Esophagus squamous epithelium (tissue), 5 donors: ENCODE results near the gene CDKAL1. TPM values are rescaled to one million over a fixed set of nuclear protein-coding genes. Genes with fewer than 3 reads are reported as not detected.

Experiments
- DNase-seq: peaks from one replicate; lab custom pipeline; 2025; lab: John Stamatoyannopoulos, UW
- H3K27ac ChIP-seq, 4 donors: fragments of 200-600 bp; sonication (generic); one replicate each; pipeline ENCODE4 v1.5.1; 2016 to 2019; ENCODE audit warnings: mild to moderate bottlenecking in 1 of 4
- H3K27me3 ChIP-seq, 4 donors: fragments of 200-600 bp; sonication (generic); 1 replicate in 3 of 4; 2 replicates in 1 of 4; pipeline versions ENCODE4 v1.5.1 to v1.6.0; 2017 to 2021; ENCODE audit warnings: antibody characterized with exemption in 1 of 4
- H3K36me3 ChIP-seq, 3 donors: fragments of 200-600 bp; sonication (generic); one replicate each; pipeline ENCODE4 v1.5.1; 2016 to 2019
- H3K4me1 ChIP-seq, 3 donors: fragments of 200-600 bp; sonication (generic); one replicate each; pipeline ENCODE4 v1.5.1; 2017 to 2019
- H3K4me3 ChIP-seq, 4 donors: fragments of 200-600 bp; sonication (generic); 1 replicate in 3 of 4; 2 replicates in 1 of 4; pipeline ENCODE4 v1.5.1; 2016 to 2019; ENCODE audit warnings: mild to moderate bottlenecking in 2 of 4, moderate library complexity in 1 of 4
- H3K9me3 ChIP-seq, 3 donors: fragments of 200-600 bp; sonication (generic); one replicate each; pipeline ENCODE4 v1.5.1; 2016 to 2019
- POLR2A ChIP-seq, 4 donors: fragments of 450-650 bp; IDR thresholded peaks; one replicate each; pipeline ENCODE4 v1.6.1; 2017; ENCODE audit warnings: antibody characterized with exemption in 4 of 4, mild to moderate bottlenecking in 4 of 4, moderate library complexity in 3 of 4
- WGBS, 2 donors: methylation state at CpG; one replicate each; pipeline ENCODE4 v1.1.5; 2018; 5-methylcytosine and 5-hydroxymethylcytosine counted together
- intact Hi-C: fragments of 100-400 bp; cut with DNase I; formaldehyde crosslinking; loops from one replicate; pipeline ENCODE4 v1.15.0; 2022
- total RNA-seq, 4 donors: library from RNA; depleted of rRNA; stranded (reverse); fragments of >200 nt; gene quantifications; one replicate each; pipeline ENCODE4 v1.1.0, GENCODE V29; 2016
- TF ChIP-seq, protein P1 (sequence below), 6 experiments: fragments of 450-650 bp in 4 of 6; fragments of 200-600 bp in 2 of 6; sonication (generic) in 2 of 6; IDR thresholded peaks; one replicate each; pipeline ENCODE4 v1.5.1; 2016 to 2019; ENCODE audit warnings: antibody characterized with exemption in 6 of 6, mild to moderate bottlenecking in 4 of 6, moderate library complexity in 4 of 6
- donor health status: DM: yes; HTN: yes; CAD: no.

Gene CDKAL1
- total RNA-seq, 4 donors from 2014 or later = 6.5 to 13.0 (median 10.7) TPM

DNA sequence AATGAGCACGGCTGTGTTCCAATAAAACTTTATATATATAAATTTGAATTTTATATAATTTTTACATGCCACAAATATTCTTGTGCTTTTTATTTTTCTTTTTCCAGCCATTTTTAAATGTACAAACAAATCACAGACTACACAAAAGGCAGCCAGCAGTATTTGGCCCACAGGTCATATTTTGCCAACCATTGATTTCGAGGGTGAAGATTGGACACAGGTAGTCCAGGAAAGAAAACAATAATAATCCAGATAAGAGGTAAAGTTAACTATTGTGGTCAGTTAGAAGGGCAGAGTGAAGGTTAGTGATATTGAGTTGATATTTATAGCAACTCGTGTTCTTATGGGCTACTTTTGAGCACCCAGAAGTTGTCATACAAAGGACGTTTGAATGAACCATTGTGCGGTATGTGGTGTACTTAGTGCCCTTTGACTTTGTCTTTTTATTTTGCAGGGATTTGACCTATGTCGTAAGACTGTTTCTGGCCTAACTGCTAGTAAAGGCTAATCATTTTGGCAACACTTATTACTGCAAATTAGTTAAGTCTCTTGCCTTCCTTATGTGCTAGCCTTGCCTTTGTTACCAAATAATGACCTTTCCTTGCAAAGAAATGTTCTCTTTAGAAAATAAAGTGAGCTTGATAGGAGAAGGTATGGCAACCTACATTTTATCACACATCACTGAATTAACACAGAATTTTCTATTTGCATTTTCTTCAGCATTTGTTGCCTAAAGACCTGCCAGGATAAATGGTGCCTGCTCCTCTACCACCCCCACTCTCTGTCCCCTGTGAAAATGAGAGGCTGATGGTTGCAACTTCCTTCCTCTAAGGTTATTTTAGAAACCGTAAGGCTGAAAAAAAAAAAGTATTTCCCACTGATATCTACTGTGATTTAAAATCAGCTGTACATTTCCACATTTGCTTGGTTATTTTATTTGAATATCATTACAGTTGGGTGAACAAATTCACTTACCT lies 565.4 kb downstream of the CDKAL1 start:
- DNase-seq = no peak
- intact Hi-C loops = no loop called here
- H3K27ac ChIP-seq = no peak overlapping the region
- H3K4me1 ChIP-seq = peaks cover 0 to 18% (median 0%) of the 10 kb centered on the region in 3 donors
- no peak overlapping the region for H3K4me3 ChIP-seq
- 84 to 87% methylated on average over 7 of the region's 7 CpGs for WGBS, 2 donors
- H3K36me3 ChIP-seq = no peaks in the 10 kb centered on the region
- no peaks in the 10 kb centered on the region for H3K27me3 ChIP-seq
- TF ChIP-seq, protein P1, sequence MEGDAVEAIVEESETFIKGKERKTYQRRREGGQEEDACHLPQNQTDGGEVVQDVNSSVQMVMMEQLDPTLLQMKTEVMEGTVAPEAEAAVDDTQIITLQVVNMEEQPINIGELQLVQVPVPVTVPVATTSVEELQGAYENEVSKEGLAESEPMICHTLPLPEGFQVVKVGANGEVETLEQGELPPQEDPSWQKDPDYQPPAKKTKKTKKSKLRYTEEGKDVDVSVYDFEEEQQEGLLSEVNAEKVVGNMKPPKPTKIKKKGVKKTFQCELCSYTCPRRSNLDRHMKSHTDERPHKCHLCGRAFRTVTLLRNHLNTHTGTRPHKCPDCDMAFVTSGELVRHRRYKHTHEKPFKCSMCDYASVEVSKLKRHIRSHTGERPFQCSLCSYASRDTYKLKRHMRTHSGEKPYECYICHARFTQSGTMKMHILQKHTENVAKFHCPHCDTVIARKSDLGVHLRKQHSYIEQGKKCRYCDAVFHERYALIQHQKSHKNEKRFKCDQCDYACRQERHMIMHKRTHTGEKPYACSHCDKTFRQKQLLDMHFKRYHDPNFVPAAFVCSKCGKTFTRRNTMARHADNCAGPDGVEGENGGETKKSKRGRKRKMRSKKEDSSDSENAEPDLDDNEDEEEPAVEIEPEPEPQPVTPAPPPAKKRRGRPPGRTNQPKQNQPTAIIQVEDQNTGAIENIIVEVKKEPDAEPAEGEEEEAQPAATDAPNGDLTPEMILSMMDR (IDR thresholded peaks at IDR 0.05) = no peak
- TF ChIP-seq POLR2A (IDR thresholded peaks at IDR 0.05) = no peak
- no peaks in the 10 kb centered on the region for H3K9me3 ChIP-seq

DNA sequence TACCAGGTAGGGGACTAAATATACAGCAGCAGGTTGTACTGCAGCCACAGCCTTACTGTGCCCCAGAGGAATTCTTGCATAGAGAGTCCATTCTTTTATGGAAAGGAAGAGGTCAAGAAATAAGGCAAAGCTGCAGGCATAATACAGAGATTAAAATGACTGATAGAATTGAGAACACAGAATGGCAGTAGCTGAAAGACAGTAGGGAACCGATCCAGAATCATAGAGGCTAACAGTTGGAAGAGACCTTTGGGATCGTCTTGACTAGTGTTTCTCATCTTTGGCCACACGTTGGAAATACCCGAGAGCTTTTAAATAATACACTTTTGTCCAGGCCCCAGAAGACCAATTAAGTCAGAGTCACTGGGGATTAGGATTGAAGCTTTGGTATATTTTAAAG lies 566.7 kb downstream of the CDKAL1 start:
- Histone ChIP-seq H3K27ac (no peak overlapping the region), H3K27me3 (no peaks in the 10 kb centered on the region), H3K36me3 (no peaks in the 10 kb centered on the region), H3K4me1 (peaks cover 0 to 18% (median 0%) of the 10 kb centered on the region in 3 donors), H3K9me3 (no peaks in the 10 kb centered on the region), H3K4me3 (no peak overlapping the region)
- intact Hi-C loops = no loop called here
- no peak for DNase-seq
- TF ChIP-seq POLR2A (IDR thresholded peaks at IDR 0.05) = no peak
- TF ChIP-seq, protein P1 (IDR thresholded peaks at IDR 0.05) = no peak
- 83 to 91% methylated on average over 4 of the region's 4 CpGs for WGBS, 2 donors

DNA sequence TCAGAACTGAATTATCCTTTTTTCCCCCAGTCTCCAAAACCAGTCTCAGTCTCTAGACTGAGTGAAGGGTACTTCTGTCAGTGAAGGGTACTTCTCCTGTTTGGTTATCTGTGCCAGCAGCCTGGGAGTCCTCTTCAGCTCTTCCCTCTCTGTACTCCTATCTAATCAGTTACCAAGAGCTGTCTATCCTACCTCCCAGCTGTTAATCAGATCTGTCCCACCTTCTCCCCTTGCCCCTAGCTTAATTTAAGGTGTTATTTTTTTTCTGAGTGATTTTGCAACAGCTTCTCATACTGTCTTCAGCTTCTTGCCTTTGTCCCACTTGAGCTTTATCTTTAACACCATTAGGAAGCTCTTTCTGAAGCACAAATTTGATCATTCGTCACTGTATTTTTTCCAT lies 567.4 kb downstream of the CDKAL1 start:
- 82 to 100% methylated on average over 1 of the region's 1 CpG for WGBS, 2 donors
- H3K36me3 ChIP-seq = no peaks in the 10 kb centered on the region
- no peak overlapping the region for H3K27ac ChIP-seq
- peaks cover 0 to 18% (median 0%) of the 10 kb centered on the region in 3 donors for H3K4me1 ChIP-seq
- no peaks in the 10 kb centered on the region for H3K27me3 ChIP-seq
- intact Hi-C loops = no loop called here
- TF ChIP-seq, protein P1 (IDR thresholded peaks at IDR 0.05) = no peak
- TF ChIP-seq POLR2A (IDR thresholded peaks at IDR 0.05) = no peak
- DNase-seq = no peak
- no peaks in the 10 kb centered on the region for H3K9me3 ChIP-seq
- H3K4me3 ChIP-seq = no peak overlapping the region

DNA sequence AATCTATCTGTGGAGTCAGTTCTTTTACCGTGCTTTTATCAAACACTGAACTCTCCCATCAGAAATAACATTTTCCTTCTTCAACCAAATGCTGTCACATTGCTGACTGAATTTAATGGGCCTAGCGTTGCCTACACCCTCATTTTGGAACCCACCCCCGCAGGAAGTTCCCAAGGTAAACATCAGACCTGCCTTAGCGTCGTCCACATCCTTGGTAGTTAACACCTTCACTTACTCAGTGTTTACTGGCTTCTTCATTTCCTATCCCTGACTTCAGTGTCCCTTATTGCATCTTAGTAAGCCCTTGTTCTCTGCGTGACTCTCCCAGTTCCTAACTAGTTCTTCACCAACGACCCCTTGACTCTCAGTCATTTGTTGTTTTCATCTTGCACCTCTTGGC lies 567.9 kb downstream of the CDKAL1 start:
- Histone ChIP-seq H3K27me3 (no peaks in the 10 kb centered on the region), H3K4me1 (peaks cover 0 to 18% (median 0%) of the 10 kb centered on the region in 3 donors), H3K9me3 (no peaks in the 10 kb centered on the region), H3K4me3 (no peak overlapping the region), H3K27ac (no peak overlapping the region), H3K36me3 (no peaks in the 10 kb centered on the region)
- TF ChIP-seq, protein P1 (IDR thresholded peaks at IDR 0.05) = no peak
- no peak for TF ChIP-seq POLR2A (IDR thresholded peaks at IDR 0.05)
- WGBS, 2 donors = 78 to 79% methylated on average over 7 of the region's 7 CpGs
- intact Hi-C loops = no loop called here
- no peak for DNase-seq

DNA sequence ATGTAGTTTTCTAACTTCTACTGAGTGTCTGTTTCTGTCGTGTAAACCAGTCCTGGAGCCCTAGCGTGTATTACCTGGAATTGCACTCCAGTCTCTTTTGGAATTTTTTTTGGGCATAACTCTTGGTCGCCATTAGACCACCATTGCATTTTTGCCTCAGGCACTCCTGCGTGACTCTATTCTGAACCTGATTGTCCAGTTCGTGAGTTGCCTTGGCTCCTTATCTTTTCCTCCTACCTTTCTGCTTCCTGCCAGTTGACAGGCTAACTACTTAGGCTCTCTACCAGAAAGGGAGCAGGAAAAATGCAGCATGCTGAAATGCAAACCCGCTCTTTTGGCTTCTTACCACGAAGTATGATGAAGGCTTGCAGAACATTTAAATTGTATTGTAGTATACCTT lies 568.4 kb downstream of the CDKAL1 start:
- Histone ChIP-seq H3K4me3 (no peak overlapping the region), H3K27me3 (no peaks in the 10 kb centered on the region), H3K27ac (no peak overlapping the region), H3K4me1 (peaks cover 0 to 18% (median 0%) of the 10 kb centered on the region in 3 donors), H3K36me3 (no peaks in the 10 kb centered on the region), H3K9me3 (no peaks in the 10 kb centered on the region)
- TF ChIP-seq POLR2A (IDR thresholded peaks at IDR 0.05) = no peak
- TF ChIP-seq, protein P1 (IDR thresholded peaks at IDR 0.05) = no peak
- DNase-seq = no peak
- 71 to 79% methylated on average over 7 of the region's 7 CpGs for WGBS, 2 donors
- intact Hi-C loops = no loop called here
